Stimulated activated CD8-positive, alpha-beta memory T cell treated with anti-CD3 and anti-CD28 coated beads, Interleukin-7, amount 100 ng/mL, for 1 hour (primary cell): ENCODE data around the gene PRKCZ.

ENCODE experiments used
- DNase-seq, 2 donors: peaks; one replicate each; pipeline ENCODE4 v3.0.0-alpha.2; 2020; ENCODE audit warnings: low read depth in 2 of 2

Gene PRKCZ

DNA sequence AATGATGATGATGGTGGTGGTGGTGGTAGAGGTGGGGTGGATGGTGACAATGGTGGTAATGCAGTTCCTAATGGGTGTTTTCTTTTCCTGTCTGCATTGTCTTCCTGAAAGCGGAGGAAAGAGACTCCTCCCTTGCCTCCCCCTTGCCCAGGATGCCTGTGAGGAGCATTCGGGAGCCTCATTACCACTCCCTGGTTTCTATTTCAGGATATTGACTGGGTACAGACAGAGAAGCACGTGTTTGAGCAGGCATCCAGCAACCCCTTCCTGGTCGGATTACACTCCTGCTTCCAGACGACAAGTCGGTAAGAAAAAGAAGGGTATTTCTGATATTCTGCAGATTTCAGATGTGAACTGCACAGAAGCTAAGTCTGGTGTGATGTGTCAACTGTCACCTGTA lies 105.6 kb downstream of the PRKCZ start:
- no peak for DNase-seq

DNA sequence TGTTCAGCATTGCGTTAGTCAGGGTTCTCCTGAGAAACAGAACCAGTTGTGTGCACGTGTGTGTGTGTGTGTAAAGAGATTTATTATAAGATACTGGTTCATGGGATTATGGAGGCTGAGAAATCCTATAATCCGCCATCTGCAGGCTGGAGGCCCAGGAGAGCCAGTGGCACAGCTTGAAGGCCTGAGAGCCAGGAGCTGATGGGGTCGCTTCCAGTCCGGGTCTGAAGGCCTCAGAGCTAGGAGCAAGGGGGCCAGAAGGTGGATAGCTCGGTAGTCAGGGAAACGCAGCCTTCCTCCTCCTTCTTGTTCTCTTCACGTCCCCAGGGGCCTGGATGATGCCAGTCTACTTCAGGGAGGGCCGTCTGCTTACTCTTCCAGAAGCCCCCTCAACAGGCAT lies 106.7 kb downstream of the PRKCZ start:
- no peak for DNase-seq

DNA sequence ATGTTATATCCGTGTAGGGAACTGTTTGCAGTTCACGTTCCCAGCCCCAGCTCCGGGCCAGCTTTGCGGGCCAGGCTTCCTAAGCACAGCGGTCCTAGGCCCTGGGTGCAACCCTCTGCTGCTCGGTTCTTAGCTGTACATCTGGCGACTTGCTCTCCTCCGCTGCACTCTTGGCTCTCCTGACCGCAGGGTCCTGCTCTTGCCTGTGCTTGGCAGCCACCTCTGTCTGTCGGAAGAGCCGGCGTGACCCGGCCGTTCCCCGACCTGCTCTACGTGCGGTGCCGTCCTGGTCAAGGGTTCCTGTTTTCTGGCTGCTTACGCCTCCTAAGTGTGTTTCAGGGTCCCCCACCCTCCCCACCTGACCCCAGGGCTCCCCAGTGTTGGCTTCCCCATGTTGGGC lies 107.6 kb downstream of the PRKCZ start:
- no peak for DNase-seq

DNA sequence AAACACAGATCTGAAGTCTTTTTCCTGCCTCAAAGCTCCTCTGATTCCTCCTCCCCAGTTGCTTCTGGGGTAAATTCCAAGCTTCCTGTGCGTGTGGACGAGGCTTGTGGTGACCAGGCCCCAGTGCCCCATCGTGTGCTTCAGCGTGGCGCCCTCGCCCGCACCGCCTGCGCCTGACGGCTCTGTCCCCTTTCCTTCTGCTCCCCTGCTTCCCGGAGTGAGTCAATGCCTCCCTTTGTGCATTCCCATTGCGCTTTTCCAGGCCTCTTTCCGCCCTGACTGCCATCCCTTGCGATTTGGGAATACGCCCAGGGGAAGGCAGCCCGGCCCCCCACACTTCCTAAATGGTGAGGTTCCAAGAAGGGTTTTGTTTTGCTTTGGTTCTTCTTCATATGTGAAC lies 108.1 kb downstream of the PRKCZ start:
- DNase-seq: no peak

DNA sequence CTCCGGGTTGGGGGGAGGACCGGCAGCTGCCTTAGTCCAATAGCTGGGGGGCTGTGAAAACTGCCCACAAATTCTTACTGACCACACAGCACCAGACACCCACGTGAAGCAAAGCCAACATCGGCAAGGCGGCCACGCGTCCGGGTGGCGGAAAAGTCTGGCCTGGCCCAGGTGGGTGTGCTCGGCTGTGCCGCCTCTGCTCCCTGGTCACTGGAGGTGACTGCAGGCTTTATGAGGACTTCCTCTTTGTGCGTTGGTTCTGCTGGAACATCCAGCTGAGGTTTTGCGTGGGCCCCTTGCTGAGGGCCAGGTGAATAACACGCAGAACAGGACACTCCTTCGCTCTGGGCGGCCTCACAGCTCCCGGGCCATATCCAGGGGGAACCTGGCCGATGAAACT lies 108.9 kb downstream of the PRKCZ start:
- no peak for DNase-seq

DNA sequence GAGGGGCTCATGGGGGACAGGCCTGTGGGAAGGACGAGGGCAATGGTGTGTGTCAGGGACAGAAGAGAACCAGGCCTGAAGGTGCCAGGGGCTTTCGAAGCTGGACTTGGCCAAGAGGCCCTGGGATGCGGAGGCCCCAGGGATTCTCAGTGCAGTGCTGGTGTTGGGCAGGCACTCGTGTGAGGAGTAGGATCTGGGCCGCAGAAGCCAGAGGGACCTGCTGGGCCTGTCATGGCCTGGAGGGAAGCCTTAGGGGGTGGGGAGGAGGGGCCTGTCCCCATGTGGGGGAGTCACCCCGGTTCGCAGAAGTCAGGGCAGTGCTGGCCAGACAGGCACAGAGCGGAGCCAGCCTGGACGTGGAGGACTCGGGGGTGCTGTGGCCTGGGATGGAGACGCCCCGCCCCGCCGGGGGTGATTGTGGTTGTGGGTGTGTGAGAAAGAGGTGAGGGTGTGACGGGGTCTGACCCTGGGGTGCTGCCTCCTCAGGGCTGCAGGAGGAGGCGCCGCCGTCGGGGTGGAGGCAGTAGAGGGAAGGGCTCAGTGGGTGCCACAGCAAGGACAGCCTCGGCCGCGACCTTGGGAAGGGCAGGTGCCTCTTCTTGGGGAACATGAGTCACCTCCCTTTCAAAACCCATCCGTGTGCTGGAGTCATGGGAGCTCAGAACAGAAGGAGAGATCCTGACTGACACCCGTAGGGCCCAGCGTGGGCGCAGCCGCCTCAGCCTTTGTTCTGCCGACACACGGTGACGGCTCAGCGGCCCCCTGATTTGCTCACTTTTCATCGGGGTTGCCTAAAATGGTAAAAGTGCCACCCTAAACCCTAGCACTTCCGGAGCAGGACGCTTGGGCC lies 110.5 kb downstream of the PRKCZ start:
- no peak for DNase-seq

DNA sequence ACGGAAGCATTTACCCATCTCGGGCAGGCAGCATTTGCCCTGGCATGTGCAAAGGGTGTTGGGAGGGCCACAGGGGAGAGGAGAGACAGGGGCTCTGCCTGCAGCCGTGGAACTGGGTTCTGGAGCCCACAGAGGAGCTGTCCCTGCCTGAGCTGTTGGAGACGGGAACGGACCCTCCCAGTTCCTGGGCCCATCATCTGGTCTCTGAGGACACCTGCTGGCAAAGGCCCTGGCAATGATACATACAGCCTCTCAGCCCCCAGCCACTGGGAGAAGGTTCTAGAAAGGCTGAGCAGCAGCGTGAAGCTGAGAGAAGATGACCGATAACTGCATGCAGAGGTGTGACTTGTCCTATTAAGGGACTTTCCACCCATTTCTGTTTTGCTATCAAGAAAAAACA lies 113.0 kb downstream of the PRKCZ start:
- DNase-seq: no peak

DNA sequence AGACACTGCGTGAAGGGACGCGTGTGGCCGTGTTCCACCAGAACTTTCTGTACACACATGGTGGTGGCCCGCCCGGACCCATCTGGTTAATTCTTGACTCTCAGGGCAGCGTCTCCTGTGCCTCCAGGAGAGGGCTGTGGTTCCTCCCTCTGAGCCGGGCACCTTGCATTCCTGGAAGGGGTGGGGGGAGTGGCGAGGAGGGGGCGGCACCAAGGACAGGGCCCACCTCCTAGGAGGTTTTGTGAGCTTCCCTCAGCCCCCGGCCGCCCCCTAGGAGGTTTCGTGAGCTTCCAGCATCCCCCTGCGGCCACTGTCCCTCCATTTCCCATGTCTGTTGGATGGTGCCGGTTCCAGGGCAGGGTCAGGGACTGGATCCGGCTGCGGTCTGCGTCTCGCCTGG lies 115.4 kb downstream of the PRKCZ start:
- no peak for DNase-seq

DNA sequence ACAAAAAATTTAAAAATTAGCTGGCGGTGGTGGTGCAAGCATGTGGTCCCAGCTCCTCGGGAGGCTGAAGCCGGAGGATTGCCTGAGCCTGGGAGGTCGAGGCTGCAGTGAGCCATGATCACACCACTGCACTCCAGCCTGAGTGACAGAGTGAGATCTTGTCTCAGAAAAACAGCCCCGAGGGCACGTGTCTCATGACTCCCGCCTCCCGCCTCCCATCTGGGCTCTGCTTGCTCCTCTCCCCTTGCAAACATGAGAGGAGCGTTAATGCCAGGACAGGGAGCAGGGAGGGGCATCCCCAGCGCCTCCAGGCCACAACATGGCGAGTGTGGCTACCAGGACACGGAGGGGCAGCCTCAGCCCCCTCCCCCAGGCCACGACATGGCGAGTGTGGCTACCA lies 116.0 kb downstream of the PRKCZ start:
- no peak for DNase-seq

DNA sequence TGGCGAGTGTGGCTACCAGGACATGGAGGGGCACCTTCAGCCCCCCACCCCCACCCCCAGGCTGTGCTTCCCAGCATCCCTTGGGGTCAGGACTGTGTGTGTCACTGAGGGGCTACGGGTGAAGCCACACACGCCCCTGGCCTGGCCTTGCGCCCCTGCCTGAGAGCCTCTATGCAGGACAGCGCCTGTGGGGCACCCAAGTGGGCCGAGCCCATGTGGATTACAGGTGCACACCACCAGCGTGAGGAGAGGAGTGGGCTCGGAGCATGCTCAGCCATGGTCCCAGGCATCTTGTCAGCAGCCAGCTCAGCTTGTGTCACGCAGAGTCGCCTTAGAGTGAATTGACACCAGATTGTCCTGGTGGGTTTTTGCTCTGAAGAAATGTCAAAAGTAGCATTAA lies 116.5 kb downstream of the PRKCZ start:
- no peak for DNase-seq

DNA sequence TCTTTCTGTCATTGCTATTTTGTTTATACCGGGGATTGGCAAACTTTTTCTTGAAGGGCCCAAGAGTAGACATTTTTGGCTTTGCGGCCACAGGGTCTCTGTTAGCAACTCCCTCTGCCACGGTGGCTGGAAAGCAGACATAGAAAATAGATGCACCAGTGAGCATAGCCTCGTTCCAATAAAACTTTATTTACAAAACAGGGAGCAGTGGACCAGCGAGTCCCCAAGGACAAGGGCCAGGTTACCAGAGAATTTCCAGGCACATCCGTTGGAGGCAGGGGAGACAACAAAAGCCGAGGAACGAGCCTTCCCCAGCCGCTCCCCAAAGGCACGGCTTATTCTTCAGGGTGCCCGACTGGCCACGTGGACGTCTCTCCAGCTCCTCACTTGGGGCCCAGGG lies 117.9 kb downstream of the PRKCZ start:
- DNase-seq: no peak

DNA sequence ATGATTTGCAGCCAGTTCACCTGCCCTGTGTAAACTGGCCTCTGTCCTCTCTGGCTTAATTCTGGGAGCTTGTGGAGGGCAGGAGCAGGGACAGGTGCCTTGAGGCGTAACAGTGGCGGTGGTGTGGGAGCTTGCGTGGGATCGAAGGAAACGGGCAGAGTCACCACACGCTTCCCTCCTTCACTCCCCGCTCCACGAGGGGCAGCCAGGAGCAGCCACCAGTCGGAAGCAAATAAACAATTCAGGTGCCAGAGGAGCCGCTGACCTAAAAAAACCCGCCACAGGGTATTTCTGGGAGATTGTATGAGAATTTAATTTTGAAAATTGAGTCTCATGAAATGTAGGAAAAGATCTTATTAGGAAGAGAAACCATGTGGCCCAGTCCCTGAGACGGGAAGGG lies 118.3 kb downstream of the PRKCZ start:
- DNase-seq: no peak

DNA sequence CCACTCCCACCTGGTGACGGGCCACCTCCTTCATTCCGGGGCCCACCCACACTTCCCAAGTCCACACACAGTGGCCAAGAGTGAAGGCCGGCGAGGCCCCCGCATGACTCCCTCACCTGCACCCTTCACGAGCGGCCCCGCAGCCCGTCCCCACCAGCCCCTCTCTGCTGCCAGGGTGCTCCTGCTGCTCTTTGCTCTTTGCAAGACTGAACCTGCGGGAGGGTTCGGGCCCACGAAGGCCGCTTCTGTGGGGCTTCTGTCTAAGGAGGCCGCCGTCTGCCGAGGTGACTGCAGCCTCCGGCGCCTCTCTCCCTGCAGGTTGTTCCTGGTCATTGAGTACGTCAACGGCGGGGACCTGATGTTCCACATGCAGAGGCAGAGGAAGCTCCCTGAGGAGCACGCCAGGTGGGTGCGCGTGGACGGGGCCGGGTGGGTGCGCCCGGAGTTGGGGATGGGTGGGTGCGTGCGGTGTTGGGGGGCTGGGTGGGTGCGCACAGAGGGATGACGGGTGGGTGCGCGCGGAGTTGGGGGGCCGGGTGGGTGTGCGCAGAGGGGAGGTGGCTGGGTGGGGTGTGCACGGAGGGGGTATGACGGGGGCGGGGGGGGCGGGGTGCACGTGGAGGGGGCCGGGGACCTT lies 119.1 kb downstream of the PRKCZ start:
- DNase-seq: no peak

DNA sequence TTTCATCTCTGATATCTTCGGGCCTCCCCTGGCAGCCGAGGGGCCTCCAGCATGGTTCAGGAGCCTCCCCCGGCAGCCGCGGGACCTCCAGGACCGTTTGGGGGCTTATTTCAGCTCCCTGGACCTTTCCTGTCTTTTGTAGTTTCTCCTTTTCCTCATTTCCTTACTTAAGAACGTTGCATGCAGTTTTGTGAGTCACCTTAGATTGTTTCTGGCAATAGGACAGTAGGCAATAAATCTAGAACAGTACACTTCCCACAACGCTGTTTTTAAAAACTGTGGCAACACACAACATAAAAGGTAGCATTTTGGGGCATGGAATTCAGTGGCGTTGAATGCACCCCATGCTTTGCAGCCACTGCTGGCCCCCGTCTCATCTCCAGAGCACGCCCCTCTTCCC lies 120.0 kb downstream of the PRKCZ start:
- DNase-seq: no peak

DNA sequence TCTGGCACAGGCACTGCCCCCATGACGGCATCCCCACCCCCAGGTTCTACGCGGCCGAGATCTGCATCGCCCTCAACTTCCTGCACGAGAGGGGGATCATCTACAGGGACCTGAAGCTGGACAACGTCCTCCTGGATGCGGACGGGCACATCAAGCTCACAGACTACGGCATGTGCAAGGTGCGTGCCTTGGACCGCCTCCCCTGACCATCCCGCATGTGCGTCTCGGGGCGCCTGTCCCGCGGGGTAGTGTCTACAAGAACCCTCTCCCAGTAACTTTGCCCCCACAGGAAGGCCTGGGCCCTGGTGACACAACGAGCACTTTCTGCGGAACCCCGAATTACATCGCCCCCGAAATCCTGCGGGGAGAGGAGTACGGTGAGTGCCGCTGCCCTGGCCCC lies 121.8 kb downstream of the PRKCZ start:
- no peak for DNase-seq

DNA sequence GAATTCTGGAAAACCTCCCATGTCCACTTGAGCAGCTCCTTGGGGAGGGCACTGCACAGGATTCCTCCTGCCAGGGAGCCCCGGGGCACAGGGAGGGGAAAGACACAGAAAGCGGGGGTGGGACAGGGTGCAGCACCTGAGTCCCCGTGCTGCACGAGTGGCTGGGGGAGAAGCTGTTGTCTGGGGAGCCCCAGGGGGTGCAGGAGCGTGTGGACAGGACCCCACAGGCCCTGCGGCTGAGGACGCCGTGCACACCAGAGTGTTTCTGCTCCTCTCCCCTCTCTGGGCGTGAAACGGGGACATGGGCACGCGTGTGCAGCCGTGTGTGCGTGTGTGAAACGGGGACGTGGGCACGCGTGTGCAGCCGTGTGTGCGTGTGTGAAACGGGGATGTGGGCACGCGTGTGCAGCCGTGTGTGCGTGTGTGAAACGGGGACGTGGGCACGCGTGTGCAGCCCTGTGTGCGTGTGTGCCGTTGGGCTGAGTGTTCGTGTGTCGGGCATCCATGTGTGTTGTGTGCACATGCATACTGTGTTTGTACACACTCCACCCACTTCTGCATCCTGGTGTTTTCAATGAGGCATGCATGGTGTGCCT lies 122.4 kb downstream of the PRKCZ start:
- no peak for DNase-seq

DNA sequence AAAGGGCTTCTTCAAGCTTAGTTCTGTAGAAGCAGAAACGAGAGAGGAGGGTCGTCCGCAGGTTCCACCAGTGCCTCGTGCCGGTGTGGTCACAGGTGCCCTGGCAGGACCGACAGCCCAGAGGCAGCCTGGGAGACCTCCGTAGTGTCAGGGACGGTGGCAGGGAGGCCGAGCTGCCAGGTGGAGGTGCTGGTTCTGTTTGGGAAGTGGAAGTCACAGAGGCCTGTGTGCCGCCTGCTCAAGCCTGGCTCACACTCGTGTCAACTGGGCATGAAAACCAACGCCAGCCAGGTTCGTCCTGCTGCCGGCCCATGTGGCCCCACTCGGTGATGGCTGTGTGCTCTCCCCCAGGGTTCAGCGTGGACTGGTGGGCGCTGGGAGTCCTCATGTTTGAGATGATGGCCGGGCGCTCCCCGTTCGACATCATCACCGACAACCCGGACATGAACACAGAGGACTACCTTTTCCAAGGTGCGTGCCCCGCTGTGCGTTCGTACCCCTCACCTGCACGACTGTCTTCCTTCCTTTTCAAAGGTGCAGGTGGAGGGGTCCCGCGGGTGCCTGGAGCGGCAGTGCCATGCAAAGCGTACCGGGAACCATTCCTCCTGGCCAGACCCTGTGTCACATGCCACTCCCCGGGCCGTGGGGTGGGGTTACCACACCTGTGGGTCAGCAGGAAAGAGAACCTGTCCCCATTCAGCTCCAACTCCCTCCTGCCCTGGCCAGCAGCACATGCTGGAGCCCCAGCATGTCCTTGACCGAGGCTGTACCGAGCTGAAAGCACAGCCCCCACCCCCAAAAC lies 123.5 kb downstream of the PRKCZ start:
- no peak for DNase-seq

DNA sequence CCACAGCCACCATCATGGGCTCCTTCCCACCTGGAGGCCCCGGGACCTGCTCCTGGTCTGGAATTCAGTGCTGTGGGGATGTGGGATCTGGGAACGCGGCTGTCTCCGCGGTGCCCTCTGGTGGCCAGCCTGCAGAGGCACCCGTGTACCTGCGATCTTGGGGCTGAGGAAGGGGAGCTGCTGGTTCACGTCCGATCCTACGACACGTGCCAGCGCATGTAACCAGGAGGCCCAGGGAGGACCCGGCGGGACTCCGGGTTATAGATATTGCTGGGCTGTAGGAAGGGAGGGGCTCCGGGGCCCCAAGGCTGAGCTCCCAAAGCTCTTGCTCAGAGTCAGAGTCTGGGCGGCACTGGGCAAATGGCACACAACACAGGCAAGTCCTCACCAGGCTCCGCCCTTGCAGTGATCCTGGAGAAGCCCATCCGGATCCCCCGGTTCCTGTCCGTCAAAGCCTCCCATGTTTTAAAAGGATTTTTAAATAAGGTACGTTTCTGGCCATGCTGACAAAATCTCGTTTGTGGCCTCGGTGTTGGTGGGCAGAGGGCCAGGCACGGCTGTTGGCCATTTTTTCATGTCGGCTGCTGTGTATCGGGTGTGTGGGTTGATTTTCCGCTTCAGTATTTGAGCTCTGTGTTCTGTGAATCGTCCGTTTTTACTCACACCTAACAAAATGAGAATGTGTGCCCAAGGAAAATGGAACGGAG lies 124.3 kb downstream of the PRKCZ start:
- DNase-seq: no peak

DNA sequence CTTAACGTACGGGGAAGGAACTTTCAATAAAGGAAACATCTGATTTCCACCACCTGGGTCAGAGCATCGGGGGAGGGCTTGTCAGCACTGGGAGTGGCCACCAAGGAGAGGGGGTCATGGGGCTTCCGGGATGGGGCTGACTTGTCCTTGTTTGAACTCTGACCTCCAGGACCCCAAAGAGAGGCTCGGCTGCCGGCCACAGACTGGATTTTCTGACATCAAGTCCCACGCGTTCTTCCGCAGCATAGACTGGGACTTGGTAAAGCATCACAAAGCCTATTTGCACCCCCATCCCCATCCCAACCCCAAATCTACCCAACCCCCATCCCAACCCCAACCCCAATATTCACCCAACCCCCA lies 124.8 kb downstream of the PRKCZ start:
- DNase-seq: no peak

DNA sequence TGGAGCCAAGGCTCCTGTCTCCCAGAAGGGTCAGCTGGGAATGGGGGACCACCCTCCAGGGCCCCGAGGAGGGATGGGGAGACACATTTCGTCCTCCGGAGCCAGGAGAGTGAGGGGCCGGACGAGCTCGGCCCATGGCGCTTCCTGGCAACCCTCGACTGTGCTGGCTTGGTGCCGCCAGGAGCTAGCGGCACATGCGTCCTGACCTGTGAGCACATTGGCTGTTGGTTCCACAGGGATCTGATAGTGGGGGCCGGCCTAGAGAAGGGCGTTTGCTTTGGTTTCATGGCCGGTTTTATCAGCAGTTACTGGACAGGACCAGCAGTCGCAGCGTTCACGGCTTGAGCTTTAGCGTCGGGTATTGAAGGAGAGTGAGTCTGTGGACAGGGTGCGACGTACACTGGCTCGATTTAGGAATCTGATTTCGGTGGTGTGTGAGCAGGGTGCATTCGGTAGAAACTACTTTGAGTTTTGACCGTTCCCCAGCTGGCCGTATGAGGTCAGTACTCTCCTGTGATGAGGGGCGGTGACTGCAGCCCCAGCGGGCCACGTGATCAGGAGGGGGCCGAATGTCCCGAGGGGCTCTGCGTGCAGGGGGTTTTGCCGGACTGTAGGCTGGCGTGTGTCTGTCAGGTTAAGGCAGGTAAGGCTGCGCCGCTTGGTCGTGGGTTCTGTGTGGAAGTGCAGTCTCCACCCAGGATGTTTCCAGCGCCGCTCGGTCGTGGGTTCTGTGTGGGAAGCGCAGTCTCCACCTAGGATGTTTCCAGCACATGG lies 125.7 kb downstream of the PRKCZ start:
- DNase-seq: no peak

DNA sequence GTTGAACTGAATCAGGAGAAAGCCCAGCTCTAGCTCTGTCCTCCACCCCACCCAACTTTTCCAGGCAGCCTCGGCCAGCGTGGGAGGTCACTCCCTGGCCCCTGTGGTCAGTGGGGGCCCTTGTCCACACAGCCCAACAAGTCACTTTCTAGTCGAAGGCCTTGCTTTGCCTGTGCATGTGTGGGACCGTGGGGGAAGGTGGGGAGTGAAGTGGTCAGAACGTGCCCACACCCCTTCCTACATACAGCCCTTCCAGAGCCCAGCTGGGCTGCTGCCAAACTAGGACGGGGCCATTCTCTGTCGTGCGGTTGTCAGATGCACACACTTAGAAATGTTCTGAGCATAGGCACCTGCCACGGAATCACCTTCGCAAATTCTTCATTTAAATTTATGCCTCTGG lies 126.4 kb downstream of the PRKCZ start:
- DNase-seq: no peak
